Choroid plexus epithelial cell (primary cell): ENCODE data around the gene PODXL.
"Not testable (repeated sequence)": the region's sequence is repeated elsewhere in the genome, so short reads cannot be mapped to it uniquely, and the experiment has no call there.

ENCODE experiments used
- DNase-seq: peaks from one replicate; pipeline ENCODE4 v3.0.0-alpha.2; 2010; ENCODE audit warnings: low read depth
- H3K4me3 ChIP-seq: 2 replicates; pipeline ENCODE4 v1.5.1; 2011; ENCODE audit warnings: low read depth, mild to moderate bottlenecking, control low read depth, low read length, moderate library complexity
- CTCF ChIP-seq: conservative IDR thresholded peaks from 2 replicates; pipeline ENCODE4 v1.5.1; 2011; ENCODE audit warnings: low read depth, mild to moderate bottlenecking, control low read depth, inconsistent platforms, low read length, moderate library complexity

PODXL gene

DNA sequence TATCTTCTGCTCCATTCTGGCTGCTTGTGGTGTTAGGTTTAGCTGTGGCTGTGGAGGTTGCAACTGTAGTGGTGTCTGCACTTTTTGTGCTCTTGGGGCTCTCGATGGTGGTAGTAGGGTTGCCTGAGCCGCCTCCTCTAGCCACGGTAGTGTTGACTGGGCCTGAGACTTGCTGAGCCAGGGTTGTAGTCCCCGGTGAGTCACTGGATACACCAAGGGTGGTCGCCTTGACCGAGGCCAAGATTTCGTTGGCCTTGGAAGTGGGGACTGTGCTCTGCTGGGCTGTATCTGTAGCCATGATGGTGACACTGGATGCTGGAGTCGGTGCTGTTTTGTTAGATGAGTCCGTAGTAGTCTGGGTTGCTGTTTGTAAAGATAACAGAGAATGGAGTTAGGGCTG lies 45.4 kb downstream of the PODXL start:
- no peak for TF ChIP-seq CTCF
- DNase-seq: no peak
- no peak overlapping the region for H3K4me3 ChIP-seq

DNA sequence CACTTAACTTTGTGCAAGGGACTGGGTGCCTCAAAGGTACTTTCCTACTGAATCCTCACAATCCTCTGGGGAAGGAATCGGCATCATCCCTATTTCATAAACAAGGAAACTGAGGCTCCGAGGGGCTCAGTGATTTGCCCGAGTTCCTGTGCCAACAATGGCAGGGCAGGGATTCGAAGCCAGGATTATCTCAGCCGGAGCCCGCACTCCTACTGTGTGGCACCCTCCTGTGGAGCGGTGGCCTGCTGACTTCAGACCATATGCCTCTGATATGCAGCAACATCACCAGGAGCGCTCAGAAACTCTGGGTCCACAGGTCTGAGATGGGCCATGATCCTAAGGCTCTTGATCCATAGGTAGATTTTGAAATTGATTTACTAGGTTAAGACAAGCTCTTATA lies 46.6 kb downstream of the PODXL start:
- TF ChIP-seq CTCF: no peak
- no peak for DNase-seq
- no peak overlapping the region for H3K4me3 ChIP-seq

- no peak for DNase-seq
- TF ChIP-seq CTCF: no peak
- no peak overlapping the region for H3K4me3 ChIP-seq
Measured at GRCh38 chr7:131508754-131509486, 47.5 kb downstream of the PODXL start.

GRCh38 chr7:131507592-131508331 lies 48.7 kb downstream of the PODXL start:
- peak; percentile 92 for TF ChIP-seq CTCF
- H3K4me3 ChIP-seq: no peak overlapping the region
- DNase-seq: peak; percentile 78

GRCh38 chr7:131506597-131506996 lies 49.8 kb downstream of the PODXL start:
- no peak for DNase-seq
- TF ChIP-seq CTCF: no peak

GRCh38 chr7:131505636-131506557 lies 50.5 kb downstream of the PODXL start:
- TF ChIP-seq CTCF: no peak

More at GRCh38 chr7:131506597-131506996, 49.8 kb downstream of the PODXL start:
- no peak overlapping the region for H3K4me3 ChIP-seq

GRCh38 chr7:131505037-131505620 lies 51.3 kb downstream of the PODXL start:
- DNase-seq, H3K4me3 ChIP-seq: not testable (repeated sequence)

More at GRCh38 chr7:131505636-131506557, 50.5 kb downstream of the PODXL start:
- no peak for DNase-seq
- H3K4me3 ChIP-seq: no peak overlapping the region
